ENCODE data around the gene RREB1. TPM values are rescaled to one million over a fixed set of nuclear protein-coding genes. Genes with fewer than 3 reads are reported as not detected.

Gene RREB1
- total RNA-seq, 1 donor from 2014 or later, result 57.6 TPM

DNA sequence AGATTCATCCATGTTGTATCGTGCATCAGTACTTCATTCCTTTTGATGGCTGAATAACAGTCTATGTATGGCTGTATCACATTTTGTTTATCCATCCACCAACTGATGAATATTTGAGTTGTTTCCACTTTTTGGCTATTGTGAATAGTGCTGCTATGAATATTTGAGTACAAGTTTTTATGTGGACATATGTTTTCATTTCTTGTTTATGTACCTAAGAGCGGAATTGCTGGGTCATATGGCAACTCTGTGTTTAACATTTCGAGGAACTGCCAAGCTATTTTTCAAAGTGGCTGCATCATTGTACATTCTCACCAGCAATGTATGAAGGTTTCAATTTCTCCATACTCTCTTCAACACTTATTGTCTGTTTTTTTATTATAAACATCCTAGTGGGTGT, 3.0 kb upstream of the RREB1 start:
- no peak for TF ChIP-seq CTCF (IDR thresholded peaks at IDR 0.05; ENCODE audit: unreplicated experiment)
- H3K36me3 Mint-ChIP-seq (ENCODE audit: low read depth, unreplicated experiment), result no peaks in the 10 kb centered on the region
- peaks cover 9% of the 10 kb centered on the region for H3K27me3 Mint-ChIP-seq (ENCODE audit: unreplicated experiment)
- no peaks in the 10 kb centered on the region for H3K9me3 Mint-ChIP-seq (ENCODE audit: unreplicated experiment)
- H3K27ac Mint-ChIP-seq (ENCODE audit: unreplicated experiment), result no peak overlapping the region
- no peak overlapping the region for H3K4me3 Mint-ChIP-seq (ENCODE audit: unreplicated experiment)
- peaks cover 30% of the 10 kb centered on the region for H3K4me1 Mint-ChIP-seq (ENCODE audit: unreplicated experiment)
- DNase-seq (ENCODE audit: low spot score), result no peak

- Mint-ChIP-seq H3K4me1 (ENCODE audit: unreplicated experiment) (peaks cover 27% of the 10 kb centered on the region), H3K27me3 (ENCODE audit: unreplicated experiment) (peaks cover 7% of the 10 kb centered on the region), H3K27ac (ENCODE audit: unreplicated experiment) (no peak overlapping the region), H3K36me3 (ENCODE audit: low read depth, unreplicated experiment) (no peaks in the 10 kb centered on the region), H3K4me3 (ENCODE audit: unreplicated experiment) (peak overlapping the region; percentile 88), H3K9me3 (ENCODE audit: unreplicated experiment) (no peaks in the 10 kb centered on the region)
- no peak for TF ChIP-seq CTCF (IDR thresholded peaks at IDR 0.05; ENCODE audit: unreplicated experiment)
- no peak for DNase-seq (ENCODE audit: low spot score)
Observed at GRCh38 chr6:7106215-7106751, 1.5 kb upstream of the RREB1 start.

GRCh38 chr6:7106752-7107577, 796 bp upstream of the RREB1 start:
- peak; percentile 10 for DNase-seq (ENCODE audit: low spot score)
- Mint-ChIP-seq H3K36me3 (ENCODE audit: low read depth, unreplicated experiment) (no peaks in the 10 kb centered on the region), H3K4me1 (ENCODE audit: unreplicated experiment) (peaks cover 21% of the 10 kb centered on the region), H3K9me3 (ENCODE audit: unreplicated experiment) (no peaks in the 10 kb centered on the region), H3K27me3 (ENCODE audit: unreplicated experiment) (peaks cover 7% of the 10 kb centered on the region), H3K4me3 (ENCODE audit: unreplicated experiment) (peak overlapping the region; percentile 88), H3K27ac (ENCODE audit: unreplicated experiment) (no peak overlapping the region)
- TF ChIP-seq CTCF (IDR thresholded peaks at IDR 0.05; ENCODE audit: unreplicated experiment), result no peak

DNA sequence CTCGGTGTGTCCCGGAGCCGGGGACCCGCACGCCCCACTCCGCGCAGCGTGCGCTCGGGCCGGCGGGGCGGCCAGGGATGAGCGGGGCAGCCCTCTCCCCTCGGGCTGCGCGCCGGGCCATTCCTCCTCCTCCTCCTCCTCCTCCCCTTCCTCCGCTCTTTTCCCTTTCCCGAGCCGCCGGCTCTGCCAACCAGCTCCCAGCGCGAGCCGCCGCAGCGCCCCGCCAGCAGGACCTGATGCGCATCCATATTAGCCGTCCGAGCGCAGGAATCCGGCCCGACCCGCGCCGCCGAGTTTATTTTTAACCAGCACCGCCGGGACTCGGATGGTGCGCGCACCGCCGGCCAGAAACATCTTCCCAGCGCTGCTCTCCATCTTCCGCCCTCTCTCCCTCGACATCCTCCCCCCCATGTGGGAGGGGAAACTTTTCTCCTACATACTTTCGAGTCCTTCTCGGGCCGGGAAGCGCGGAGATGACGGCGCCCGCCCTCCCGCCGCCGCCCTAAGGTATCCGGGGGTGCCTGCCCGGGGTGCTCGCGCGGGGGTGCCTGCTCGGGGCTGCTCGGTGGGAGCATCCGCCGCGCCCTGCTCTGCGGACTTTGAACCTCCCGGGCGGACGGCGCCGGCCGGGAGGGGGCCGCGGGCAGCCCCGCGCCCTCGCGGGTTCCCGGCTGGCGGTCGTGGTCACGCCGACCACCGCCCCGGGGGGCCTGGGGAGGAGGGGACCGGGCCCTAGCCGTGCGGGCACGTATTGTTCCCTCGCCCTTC, 619 bp downstream of the RREB1 start:
- Mint-ChIP-seq H3K4me1 (ENCODE audit: unreplicated experiment) (peaks cover 31% of the 10 kb centered on the region), H3K9me3 (ENCODE audit: unreplicated experiment) (no peaks in the 10 kb centered on the region), H3K27ac (ENCODE audit: unreplicated experiment) (no peak overlapping the region), H3K27me3 (ENCODE audit: unreplicated experiment) (peaks cover 7% of the 10 kb centered on the region), H3K4me3 (ENCODE audit: unreplicated experiment) (peak overlapping the region; percentile 94), H3K36me3 (ENCODE audit: low read depth, unreplicated experiment) (no peaks in the 10 kb centered on the region)
- peak; percentile 62 for DNase-seq (ENCODE audit: low spot score)
- TF ChIP-seq CTCF (IDR thresholded peaks at IDR 0.05; ENCODE audit: unreplicated experiment), result no peak

All from endothelial cell (in vitro differentiated cells).